Measurements from ENCODE around the gene UPK3BL2.
"Not testable (repeated sequence)": the region's sequence is repeated elsewhere in the genome, so short reads cannot be mapped to it uniquely, and the experiment has no call there.

Gene UPK3BL2

GRCh38 chr7:102527822-102528793, 15.4 kb downstream of the UPK3BL2 start:
- DNase-seq = not testable (repeated sequence)

DNA sequence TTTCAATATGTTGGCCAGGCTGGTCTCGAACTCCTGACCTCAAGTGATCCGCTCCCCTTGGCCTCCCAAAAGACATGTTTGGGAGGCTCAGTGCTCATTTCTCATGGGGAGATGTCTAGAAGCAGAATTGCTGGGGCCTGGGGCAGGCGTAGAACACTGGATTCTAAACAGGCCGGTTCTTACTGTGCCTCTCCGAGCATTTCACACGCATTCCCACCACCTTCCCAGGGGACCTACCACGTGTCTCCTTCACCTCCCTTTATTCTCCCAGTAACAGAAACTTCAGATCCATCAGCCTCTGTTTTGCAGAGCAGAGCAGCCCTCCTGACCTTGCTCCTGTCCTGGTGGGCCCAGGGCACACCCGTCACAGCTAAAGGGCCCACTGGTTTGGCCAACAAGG, 16.3 kb downstream of the UPK3BL2 start:
- not testable (repeated sequence) for DNase-seq

GRCh38 chr7:102524803-102525202, 18.7 kb downstream of the UPK3BL2 start:
- DNase-seq = not testable (repeated sequence)

- not testable (repeated sequence) for DNase-seq
These were observed 22.7 kb downstream of the UPK3BL2 start for GRCh38 chr7:102520797-102521196.

GRCh38 chr7:102517550-102518147, 25.8 kb downstream of the UPK3BL2 start, which contains the start of gene RASA4B:
Gene RASA4B (minus strand): TSS chr7:102517777. CDS start chr7:102517710, 67 bp downstream.
- not testable (repeated sequence) for DNase-seq

- not testable (repeated sequence) for DNase-seq
These were observed 26.5 kb downstream of the UPK3BL2 start for GRCh38 chr7:102516951-102517350.

- not testable (repeated sequence) for DNase-seq
These were observed 27.6 kb downstream of the UPK3BL2 start for GRCh38 chr7:102515889-102516288.

DNA sequence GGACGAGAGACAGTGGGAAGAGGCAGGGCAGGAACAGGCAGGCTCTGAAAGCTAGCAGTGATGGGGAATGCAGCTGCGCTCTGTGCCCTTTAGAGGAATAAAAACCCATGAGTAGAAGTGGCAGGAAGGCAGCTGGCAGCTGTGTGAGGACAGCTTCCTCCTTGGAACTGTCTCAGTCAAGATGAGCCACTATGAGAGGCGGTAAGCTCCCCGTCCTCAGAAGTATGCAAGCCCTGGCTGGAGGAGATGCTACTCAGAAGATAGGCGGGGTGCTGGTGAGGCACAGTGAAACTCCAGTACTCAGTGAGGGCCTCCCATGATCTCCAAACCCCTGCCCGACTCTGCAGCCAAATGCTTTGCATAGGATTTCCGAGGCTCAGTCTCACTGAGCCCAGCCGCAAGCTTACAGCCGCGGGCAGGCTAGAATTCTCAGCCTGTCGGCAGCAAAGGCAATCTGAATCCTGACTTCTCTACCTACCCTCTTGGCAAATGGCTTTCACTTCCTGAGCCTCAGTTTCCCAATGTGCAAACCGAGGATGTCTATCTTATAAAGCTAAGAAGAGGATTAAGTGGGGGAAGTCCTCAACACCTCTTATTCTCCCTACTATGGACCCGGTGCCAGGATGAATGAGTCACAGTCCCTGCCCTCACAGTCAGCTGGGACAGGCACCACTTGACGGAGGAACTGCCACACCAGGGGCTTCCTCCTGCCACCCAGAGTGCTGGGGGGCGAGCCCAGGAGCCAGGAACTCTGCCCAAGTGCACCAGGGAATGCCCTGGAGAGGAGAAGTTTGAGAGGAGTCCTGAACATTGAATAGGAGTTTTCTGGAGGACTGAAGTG, 28.4 kb downstream of the UPK3BL2 start:
- DNase-seq = not testable (repeated sequence)

- not testable (repeated sequence) for DNase-seq
These were observed 30.8 kb downstream of the UPK3BL2 start for GRCh38 chr7:102512642-102513221.

GRCh38 chr7:102511860-102512522, 31.5 kb downstream of the UPK3BL2 start:
- not testable (repeated sequence) for DNase-seq

GRCh38 chr7:102510575-102510974, 32.9 kb downstream of the UPK3BL2 start:
- not testable (repeated sequence) for DNase-seq

DNA sequence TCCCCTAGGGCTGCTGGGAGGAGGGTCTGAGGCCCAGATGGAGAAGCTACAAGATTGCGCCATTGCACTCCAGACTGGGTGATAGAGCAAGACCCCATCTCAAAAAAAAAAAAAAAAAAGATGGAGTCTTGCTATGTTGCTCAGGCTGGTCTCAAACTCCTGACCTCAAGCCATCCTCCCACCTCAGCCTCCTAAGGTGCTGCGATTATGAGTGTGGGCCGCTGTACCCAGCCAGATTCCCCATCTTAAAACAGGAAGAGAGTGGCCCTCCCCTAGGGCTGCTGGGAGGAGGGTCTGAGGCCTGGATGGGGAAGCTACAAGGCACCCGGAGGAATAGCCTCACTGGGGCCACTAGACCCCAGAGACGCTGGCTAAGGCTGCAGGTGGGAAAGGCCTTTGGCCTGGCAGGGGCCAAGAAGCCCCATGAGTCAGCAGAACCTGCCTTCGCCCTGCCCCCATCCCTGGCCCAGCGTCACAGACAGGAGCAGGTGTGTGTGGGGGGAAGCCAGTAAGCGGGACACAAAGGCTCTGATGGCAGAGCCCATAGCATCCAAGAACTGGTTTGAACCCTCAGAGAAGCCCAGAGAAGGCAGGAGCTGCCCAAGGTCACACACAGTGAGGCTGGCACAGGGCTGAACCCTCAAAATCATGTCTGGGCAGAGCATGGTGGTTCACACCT, 35.9 kb downstream of the UPK3BL2 start:
- not testable (repeated sequence) for DNase-seq

GRCh38 chr7:102505298-102506185, 38.0 kb downstream of the UPK3BL2 start:
- not testable (repeated sequence) for DNase-seq

GRCh38 chr7:102503141-102503540, 40.4 kb downstream of the UPK3BL2 start:
- not testable (repeated sequence) for DNase-seq

DNA sequence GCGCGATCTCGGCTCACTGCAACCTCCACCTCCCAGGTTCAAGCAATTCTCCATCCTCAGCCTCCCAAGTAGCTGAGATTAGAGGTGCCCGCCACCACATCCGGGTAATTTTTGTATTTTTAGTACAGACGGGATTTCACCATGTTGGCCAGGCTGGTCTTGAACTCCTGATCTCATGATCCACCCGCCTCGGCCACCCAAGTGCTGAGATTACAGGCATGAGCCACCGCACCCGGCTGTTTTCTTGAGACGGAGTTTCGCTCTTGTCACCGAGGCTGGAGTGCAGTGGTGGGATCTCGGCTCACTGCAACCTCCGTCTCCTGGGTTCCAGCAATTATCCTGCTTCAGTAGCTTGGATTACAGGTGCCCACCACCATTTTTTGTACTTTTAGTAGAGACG, 45.2 kb downstream of the UPK3BL2 start:
- DNase-seq = not testable (repeated sequence)

DNA sequence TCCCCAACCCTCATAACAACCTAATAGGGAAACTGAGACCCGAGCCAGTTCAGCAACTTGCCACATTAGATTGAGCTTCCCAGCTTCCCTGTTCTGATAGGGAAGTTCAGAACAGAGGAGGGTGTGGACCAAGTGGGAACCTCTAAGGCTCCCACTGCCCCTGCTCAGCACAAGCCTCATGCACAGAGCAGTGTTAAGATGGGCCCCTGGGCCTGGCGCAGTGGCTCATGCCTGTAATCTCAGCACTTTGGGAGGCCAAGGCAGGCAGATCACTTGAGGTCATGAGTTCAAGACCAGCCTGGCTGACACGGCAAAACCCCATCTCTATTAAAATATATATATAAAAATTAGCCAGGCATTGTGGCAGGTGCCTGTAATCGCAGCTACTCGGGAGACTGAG, 46.2 kb downstream of the UPK3BL2 start:
- DNase-seq = not testable (repeated sequence)

DNA sequence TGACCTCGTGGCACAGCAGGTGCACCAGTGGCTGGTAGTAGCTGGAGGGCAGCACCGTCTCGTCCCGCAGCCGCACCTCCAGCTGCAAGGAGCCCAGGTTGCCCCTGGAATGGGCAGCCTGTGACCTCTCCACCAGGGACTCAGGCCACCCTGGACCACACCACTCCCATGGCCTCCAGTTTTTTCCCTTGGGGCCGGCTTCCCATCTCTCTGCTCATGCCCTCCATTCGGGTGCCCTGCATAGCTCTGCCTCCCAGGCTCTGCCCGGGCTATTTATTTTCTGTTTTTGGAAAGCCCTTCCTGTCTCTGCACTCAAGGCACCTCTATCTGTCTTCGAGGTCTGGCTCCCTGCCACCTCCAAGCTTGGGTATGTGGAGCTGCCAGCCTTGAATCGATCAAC, 46.6 kb downstream of the UPK3BL2 start:
- DNase-seq = not testable (repeated sequence)

- not testable (repeated sequence) for DNase-seq
These were observed 48.9 kb downstream of the UPK3BL2 start for GRCh38 chr7:102494473-102495149.

GRCh38 chr7:102494026-102494425, 49.5 kb downstream of the UPK3BL2 start:
- DNase-seq = not testable (repeated sequence)
